Inflammatory macrophage (primary cell): Measurements from ENCODE around the gene ANP32B.
"Not testable (repeated sequence)": the region's sequence is repeated elsewhere in the genome, so short reads cannot be mapped to it uniquely, and the experiment has no call there.

Source experiments
- DNase-seq, 2 donors: peaks; one replicate each; pipeline ENCODE4 v3.0.0-alpha.2; 2020 to 2022

ANP32B gene

GRCh38 chr9:97963232-97963631, 19.9 kb upstream of the ANP32B start:
- DNase-seq = no peak

DNA sequence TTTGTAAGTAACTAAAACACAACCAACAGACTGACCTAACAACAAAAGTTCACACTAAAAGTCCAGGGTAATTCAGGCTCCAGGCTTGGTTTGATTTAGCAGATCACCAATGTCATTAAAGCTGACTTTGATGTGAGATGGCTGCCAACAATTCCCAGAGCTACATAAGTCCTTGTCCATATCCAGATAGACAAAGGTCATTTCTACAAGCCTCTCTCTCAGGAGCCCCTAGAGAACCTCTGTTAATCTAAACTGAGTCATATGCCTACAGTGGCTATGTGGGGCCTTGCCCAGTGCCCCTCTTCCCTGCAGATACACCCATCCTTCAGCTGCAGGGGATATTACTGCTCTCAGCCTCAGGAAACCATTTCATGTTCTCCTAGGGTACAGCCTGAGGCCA, 18.2 kb upstream of the ANP32B start:
- DNase-seq = no peak

- no peak for DNase-seq
Measured at GRCh38 chr9:97966493-97966892, 16.6 kb upstream of the ANP32B start.

- no peak for DNase-seq
Measured at GRCh38 chr9:97969014-97969413, 14.1 kb upstream of the ANP32B start.

DNA sequence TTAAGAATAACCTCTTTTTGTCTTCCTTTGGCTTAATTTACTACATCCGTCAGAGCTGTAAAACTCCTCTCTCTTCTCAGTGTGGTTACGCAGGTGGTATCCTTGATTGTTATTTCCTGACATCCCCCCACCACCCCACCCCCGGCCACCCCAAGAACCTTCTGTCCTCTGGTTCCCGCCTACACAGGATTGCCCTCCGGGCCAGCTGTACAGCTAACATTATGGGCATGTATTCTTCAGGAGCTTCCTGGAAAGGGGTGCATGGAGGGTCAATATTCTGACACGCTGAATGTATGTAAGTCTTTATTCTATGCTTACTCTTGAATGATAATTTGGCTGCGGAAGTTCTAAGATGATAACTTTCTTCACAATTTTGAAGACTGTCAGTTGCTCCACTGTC, 13.0 kb upstream of the ANP32B start:
- no peak for DNase-seq

DNA sequence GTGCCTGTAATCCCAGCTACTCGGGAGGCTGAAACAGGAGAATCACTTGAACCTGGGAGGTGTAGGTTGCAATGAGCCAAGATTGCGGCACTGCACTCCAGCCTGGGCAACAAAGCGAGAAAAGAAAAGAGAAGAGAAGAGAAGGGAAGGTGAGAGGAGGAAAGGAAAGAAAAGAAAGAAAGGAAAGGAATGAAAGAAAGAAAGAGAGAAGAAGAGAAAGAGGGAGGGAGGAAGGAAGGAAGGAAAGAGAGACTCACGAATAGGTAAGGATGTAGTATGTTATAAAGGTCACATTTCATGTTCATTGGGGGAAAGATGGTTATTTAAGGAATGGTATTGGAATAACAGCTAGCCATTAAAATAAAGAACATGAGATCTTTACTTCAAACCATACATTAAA, 10.4 kb upstream of the ANP32B start:
- DNase-seq = no peak

DNA sequence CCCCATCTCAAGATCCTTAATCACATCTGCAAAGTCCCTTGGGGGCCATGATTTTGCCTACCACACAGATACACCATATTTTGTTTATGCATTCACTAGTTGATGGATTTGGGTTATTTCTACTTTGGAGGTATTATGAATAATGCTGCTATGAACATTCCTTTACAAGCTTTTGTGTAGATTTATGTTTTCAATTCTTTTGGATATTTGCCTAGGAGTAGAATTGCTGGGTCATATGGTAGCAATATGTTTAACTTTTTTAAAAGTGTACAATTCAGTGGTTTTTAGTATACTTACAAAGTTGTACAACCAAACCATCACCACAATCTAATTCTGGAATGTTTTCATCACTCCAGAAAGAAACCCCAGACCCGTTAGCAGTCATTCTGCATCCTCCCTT, 7.8 kb upstream of the ANP32B start:
- no peak for DNase-seq

DNA sequence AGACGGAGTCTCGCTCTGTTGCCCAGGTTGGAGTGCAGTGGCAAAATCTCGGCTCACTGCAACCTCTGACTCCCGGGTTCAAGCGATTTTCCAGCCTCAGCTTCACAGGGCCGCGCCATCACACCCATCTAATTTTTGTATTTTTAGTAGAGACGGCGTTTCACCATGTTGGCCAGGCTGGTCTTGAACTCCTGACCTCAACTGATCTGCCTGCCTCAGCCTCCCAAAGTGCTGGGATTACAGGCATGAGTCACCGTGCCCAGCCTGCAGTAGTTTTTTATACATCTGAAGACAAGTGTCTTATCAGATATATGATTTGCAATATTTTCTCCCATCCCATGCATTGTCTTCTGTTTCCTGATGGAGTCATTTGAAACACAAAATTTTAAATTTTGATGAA, 6.5 kb upstream of the ANP32B start:
- DNase-seq = not testable (repeated sequence)

GRCh38 chr9:97978371-97979130, 4.6 kb upstream of the ANP32B start:
- DNase-seq = no peak

- no peak for DNase-seq
Measured at GRCh38 chr9:97979788-97980478, 3.2 kb upstream of the ANP32B start.

DNA sequence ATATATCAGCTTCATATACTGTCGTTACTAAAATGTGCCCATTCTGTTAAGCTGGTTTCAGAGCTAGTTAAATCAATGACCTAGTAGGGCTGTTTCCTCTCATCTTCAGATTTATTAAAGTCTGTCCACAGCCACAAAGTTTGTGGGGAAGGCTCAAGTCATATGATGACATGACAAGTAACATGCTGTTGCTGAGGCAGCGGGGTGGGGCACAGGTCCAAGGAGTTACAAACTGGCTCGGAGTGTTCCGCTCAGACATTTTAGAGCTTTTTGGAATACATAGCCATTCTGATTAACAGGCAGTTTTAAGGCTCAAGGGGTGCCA, 2.7 kb upstream of the ANP32B start:
- DNase-seq = no peak

- DNase-seq = no peak
Measured at GRCh38 chr9:97980918-97981845, 2.0 kb upstream of the ANP32B start.

DNA sequence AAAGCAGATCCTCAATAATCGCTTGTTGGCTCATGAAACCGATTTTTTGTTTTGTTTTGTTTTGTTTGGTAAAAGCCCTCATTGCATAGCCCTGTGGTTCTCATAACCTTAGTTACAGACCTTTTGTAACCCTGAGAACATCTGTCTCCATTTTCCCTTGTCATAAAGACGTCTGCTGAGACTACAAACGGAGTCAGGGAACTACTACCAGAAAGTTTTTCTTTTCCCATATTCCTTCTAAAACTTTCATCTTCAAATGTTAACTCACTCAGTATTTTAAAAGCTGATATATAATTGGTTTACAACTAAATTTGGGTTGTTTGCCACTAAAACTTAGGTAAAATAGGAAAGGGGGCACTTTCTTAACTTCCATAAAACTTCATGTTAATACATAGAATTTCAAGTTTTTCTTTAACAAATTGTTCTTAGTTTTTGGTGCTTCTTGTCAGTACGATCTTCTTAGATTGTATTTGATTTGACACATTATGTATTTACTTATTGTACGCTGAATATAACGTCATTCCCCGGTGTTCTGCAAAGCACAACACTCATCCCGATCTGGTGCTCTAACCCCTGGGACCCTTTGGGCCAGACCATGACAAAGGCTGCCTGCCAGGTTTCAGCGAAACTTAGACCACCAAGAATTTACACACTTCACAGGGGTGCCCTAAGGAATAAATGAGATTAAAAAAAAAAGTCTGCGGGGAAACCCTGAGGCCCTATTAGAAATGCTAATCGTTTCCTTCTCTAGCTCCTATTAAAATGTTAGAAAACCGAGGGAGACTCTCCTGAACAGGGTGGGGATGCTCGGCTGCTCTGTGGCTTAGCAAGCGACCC, 1.1 kb upstream of the ANP32B start:
- no peak for DNase-seq

GRCh38 chr9:97983589-97984187, 547 bp downstream of the ANP32B start:
- peak; percentile 26 to 56 for DNase-seq

DNA sequence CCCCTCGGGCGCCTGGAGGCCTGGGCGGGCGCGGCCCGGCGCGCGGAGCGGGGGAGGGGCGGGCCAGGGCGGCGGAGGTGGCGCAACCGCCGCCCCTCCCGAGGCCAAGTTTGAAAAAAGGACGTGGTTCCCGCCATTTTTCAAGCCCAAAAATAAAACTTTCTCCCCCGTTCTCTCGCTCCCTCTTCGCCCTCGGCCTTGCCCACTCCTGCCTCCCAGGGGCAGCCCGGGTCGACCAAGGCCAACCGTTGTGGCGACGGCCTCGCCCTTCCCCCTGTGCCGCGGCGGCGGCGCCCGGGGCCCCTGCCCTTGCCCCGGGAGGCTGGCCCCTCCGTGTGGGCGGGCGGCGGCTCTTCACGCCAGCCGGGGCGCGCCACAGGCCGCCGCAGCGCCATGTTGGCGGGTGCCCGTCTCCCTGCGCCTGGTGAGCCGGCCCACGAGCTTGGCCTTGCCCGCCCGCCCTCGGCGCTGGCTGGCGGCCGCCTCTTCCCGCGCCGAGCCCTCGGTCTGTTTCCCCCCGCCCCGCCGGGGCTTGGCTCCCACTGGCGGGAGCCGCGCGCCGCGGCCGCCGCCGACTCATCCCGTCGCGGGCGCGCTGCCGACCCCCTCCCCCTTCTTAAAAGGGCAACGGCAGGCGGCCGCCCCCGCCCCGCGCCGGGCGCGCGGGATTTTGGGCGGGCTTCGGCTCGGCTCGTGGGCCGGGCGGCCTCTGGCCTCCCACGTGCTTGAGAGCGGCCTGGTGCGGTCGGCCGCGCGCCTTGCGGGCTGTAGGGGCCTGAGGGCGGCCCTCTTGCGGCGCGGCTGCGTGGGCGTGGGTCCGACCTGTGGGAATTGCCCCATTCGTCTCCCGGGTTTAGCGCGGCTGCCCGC, 1.3 kb downstream of the ANP32B start:
- DNase-seq = peak; percentile 81 to 89

DNA sequence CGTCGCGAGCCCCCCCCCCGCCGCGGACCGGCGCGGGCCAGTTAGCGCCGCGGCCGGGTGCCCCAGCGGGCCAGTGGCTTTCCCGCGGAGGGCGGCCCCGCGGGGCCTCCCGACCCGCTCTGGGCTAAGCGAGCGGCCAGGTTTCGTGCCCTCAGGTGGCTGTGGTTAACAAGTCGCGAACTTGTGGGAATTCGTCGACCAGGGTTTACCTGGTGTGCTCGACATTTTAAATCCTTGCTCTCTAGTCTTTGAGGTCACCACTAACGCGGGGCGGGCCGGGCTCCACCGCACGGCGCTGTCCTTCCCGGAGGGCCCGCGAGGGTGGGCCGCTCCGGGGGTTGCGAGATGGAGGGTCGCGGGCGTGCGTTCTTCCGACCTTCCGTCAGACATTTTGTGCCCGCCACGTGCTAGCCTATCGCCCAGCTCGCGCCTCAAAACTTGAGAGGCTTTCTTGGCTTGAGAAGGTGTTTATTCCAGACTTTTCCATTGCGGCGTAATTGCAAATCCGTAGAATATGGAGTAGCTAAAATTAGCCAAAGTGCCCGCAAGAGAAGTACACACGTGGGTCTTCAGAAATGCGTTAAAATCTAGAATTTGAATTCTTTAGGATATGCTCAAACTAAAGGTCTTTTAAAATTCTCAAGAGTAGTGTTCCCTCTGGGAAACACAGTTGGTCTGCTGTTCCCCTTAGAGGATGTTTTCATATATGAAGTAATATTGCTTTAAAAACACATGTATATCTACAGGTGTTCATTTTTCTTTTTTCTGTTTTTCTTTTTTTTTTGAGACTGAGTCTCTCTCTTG, 2.1 kb downstream of the ANP32B start:
- DNase-seq = peak in 1 of 2 donors; percentile 5

GRCh38 chr9:97987487-97987886, 4.3 kb downstream of the ANP32B start:
- DNase-seq = no peak

GRCh38 chr9:97990259-97990658, 7.1 kb downstream of the ANP32B start:
- DNase-seq = no peak

DNA sequence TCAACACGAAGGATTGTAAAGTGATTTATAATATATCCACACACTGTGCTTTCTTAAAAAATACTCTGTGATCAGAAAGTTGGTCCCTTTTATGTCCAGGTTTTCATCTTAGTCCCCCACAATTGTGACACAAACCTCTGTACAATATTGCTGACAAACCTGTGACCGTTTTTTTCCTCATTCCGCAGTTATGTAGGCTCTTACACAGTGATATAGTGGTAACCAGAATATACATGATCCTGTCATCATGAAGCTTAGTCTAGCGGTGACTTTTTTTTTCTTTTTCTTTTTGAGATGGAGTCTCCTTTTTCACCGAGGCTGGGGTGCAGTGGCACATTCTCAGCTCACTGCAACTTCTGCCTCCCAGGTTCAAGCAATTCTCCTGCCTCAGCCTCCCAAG, 8.7 kb downstream of the ANP32B start:
- DNase-seq = no peak

- no peak for DNase-seq
Measured at GRCh38 chr9:97992219-97992618, 9.1 kb downstream of the ANP32B start.
